Breast epithelium (tissue), 3 donors: ENCODE results near the gene DYNC1I1.

Experiments
- CTCF ChIP-seq, 3 donors: fragments of 450-650 bp; IDR thresholded peaks; one replicate each; pipeline ENCODE4 v1.5.1; 2016 to 2017; ENCODE audit warnings: antibody characterized with exemption in 3 of 3, mild to moderate bottlenecking in 3 of 3, moderate library complexity in 3 of 3
- POLR2A ChIP-seq: fragments of 450-650 bp; IDR thresholded peaks from one replicate; pipeline ENCODE4 v1.6.1; 2016; ENCODE audit warnings: antibody characterized with exemption, mild to moderate bottlenecking, moderate library complexity

GRCh38 chr7:95817866-95818640 lies 45.7 kb downstream of the DYNC1I1 start:
- TF ChIP-seq CTCF (IDR thresholded peaks at IDR 0.05) (no peak), POLR2A (no peak)
